ENCODE results near the gene OXLD1.

GRCh38 chr17:81660441-81660840, 6.0 kb downstream of the OXLD1 start:
- TF ChIP-seq CTCF (conservative IDR thresholded peaks at IDR 0.05; ENCODE audit: low read depth, low read length): no peak
- TF ChIP-seq EZH2 (IDR thresholded peaks at IDR 0.05; ENCODE audit: borderline replicate concordance, low read depth, low read length, poor library complexity, severe bottlenecking): no peak

All from A673 (cell line).